ENCODE measurements around the gene CD68. TPM values are rescaled to one million over a fixed set of nuclear protein-coding genes. Genes with fewer than 3 reads are reported as not detected.
"Not testable (repeated sequence)": the region's sequence is repeated elsewhere in the genome, so short reads cannot be mapped to it uniquely, and the experiment has no call there.

Gene CD68
- total RNA-seq, 1 experiment from 2014 or later, result 6.6 TPM

DNA sequence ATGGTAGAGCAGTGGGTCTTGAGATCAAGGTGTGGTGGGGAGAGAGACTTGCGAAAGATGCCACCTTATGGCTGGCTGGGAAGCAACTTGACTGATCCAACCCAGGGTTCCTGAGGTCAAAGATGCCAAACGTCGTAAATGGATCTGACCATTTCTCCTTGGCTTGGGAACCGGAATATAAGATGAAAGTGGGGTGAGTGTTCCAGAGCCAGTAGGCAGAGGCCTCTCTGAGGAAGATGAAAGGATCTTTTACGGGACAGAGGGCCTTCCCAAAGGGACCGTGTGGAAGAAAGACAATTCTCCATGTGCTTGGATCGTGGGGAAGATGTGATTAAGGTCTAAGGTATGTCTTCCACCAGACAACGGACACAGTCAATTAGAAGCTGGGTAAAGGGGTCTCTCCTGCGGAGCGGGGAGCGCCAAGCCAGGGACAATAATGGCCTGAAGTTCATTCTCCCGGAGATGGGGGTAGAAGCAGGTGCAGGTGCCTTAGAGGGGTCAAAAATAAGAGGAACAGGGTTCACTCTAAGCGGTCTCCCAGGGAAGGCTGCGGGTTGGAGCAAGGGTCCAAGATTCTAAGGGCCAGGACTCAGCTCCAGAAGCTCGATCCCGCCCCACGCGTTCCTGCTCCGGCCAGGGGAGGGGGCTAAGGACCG is 34.5 kb downstream of the CD68 start:
- peak; percentile 35 for DNase-seq (ENCODE audit: low spot score)

DNA sequence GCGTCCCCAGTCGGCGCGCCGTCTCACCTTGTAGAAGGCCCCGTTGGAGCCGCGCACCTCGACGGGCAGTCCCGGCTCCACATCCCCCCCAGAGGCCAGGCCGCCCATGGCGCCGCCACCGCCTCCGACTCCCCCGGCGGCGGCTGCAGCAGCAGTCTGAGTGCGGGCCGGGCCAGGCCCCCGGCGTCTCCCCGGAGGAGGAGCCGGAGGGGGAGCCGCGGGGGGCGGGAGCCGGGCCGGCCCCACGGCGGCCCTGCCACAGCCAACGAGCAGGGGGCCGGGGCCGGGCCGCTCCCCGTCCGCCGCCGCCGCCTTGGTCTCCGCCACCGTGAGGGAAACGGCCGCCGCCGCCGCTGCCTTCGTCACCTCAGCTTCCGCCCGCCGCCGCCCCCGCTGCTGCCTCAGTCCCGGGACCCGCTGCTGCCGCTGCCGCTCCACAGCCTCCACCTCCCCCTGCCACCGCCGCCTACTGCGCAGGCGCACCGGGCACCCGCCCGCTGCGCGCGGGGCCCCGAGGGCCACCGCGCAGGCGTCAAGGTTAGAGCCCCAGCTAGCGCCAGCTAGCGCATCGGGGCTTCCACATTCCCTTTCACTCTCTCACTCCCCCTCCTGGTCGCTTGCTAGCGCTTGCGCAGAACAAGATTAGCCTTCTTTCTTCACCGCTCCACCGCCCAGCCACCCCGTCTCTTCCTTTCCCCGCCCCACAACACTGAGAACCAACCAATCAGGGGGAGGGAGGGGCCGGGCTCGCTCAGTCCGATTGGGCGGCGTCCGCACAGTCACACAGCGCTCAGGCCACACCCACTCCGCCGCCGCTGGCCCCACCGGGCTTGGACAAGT is 35.2 kb downstream of the CD68 start, which contains the start of gene FXR2:
Gene FXR2 (minus strand): TSS at position 473 of the 840 bp plus-strand sequence. CDS start 365 bp downstream, at position 108.
- DNase-seq (ENCODE audit: low spot score), result peak; percentile 97

DNA sequence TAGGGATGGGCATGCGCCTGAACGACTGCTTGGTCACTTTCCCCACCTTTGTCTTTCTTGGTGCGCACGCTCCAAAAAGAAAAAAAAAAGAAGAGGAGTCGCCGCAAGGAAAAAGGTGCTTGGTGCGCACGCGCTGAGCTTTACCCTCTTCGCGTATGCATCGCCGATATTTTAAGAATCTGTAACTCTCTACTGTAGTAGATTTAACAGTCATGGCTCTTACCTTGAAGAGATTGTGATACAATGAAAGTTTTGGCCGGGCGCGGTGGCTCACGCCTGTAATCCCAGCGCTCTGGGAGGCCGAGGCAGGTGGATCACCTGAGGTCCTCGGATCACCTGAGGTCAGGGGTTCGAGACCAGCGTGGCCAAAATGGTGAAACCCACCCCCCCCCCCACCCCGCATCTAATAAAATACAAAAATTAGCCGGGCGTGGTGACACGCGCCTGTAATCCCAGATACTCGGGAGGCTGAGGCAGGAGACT is 35.9 kb downstream of the CD68 start:
- no peak for DNase-seq (ENCODE audit: low spot score)

- no peak for DNase-seq (ENCODE audit: low spot score)
Measured at GRCh38 chr17:7618608-7619007, 39.2 kb downstream of the CD68 start.

GRCh38 chr17:7620835-7621234 is 41.4 kb downstream of the CD68 start:
- DNase-seq (ENCODE audit: low spot score), result no peak

- no peak for DNase-seq (ENCODE audit: low spot score)
Measured at GRCh38 chr17:7623661-7624060, 44.2 kb downstream of the CD68 start.

DNA sequence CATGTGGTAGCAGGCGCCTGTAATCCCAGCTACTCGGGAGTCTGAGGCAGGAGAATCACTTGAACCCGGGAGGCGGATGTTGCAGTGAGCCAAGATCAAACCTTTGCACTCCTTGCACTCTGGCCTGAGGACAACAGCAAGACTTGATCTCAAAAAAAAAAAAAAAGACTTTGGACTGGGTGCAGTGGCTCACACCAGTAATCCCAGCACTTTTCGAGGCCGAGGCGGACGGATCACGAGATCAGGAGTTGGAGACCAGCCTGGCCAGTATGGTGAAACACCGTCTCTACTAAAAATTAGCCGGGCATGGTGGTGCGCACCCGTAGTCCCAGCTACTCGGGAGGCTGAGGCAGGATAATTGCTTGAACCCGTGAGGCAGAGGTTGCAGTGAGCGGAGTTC is 46.3 kb downstream of the CD68 start:
- not testable (repeated sequence) for DNase-seq (ENCODE audit: low spot score)

DNA sequence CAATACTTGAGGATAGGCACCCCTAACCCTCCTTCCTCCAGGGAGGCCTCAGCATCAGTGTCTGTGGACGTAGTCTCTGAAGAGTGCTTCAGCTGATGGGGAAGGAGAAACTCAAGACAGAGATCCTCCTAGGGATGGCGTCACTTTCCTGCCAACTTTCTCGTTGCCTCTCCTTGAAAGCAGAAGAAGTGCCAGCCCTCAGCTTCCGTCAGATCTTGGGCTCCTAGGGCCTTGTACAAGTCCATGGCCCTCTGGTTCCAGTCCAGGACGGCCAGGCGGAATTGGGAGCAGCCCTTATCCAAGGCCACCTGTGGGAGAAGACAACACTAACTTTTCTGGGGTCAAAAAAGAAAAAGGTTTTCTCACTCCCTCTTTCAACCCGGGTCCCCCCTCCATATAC is 46.9 kb downstream of the CD68 start:
- DNase-seq (ENCODE audit: low spot score), result no peak

DNA sequence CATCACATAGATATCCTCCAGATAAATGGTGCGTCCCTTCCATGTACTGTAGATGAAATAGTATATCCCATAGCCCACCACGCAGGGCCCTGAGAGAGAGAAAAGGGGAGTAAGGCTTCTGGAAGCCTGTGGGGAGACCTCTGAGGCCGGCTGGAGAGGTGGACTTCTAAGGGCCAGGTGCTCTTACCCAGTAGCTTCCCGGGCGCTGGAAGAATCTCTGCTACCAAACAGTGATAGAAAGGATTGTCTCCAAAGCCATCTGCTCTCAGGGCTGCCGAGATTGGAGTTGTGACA is 47.5 kb downstream of the CD68 start:
- no peak for DNase-seq (ENCODE audit: low spot score)

DNA sequence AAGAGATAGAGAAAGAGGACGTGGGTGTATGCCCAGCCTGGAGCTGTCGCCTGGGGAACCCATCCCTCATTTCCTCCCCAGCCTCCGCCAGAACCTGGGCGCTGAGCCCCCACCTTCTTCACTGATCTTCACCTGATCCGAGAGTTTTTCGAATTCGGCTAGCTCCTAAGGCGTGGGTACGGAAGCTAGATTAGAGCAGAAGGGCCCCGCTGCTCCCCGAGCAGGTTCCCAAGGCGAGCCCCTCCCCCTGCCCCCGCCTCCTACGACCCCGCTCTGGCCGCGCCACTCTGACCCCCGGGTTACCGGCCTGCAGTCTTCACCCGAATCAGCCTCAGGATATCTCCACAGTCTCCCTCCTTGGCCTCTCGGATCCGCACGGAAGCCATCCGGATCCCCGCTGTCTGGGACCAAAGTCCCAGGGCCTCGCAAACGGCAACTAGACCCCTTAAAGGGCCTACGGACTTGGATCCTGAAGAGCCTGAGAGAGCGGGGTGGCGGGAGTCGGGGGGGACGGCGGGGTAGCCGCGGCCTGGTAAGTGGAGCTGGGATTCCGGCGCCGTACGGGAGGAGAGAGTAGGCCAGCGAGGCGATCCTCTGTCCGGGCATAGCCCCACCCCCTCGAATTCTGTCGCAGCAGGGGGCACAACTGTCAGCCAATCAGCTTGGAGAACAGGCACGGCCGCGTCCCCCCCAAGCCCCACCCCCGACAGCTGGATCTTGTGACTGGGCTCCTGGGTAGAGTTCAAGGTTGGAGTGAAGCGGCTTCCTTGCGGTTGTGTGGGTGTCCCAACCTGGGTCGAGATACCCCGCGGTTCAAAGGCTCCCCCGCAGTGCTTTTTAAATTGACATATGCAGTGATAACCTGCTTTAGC is 48.0 kb downstream of the CD68 start, which contains the start of gene SAT2:
Gene SAT2 (minus strand): TSS at position 572 of the 872 bp plus-strand sequence. CDS start 186 bp downstream, at position 386.
- DNase-seq (ENCODE audit: low spot score), result peak; percentile 55

GRCh38 chr17:7629939-7630571 is 50.6 kb downstream of the CD68 start, which contains the start of gene SHBG:
TSS of gene SHBG (plus strand) at chr17:7630135. CDS start at chr17:7630173, 38 bp downstream.
- no peak for DNase-seq (ENCODE audit: low spot score)

Small RNAs within 50 kb of the gene (small RNA-seq; reads per million reads assigned to genes)
- not detected for gene CD68
- gene RF00019, result not detected
- gene SNORA48, result not detected
- gene SNORD10, result not detected

Other genes starting within 250 kb of the CD68 start
- 0.08 TPM in 1 of 2 replicates, not detected in the other for gene ACAP1, start 243.1 kb upstream of the CD68 start, total RNA-seq (2014; rRNA removed; shearing (Covaris generic))
- 5.0 and 6.2 TPM in 2 replicates for gene KCTD11, start 227.5 kb upstream of the CD68 start, total RNA-seq (2014; rRNA removed; shearing (Covaris generic))
- not detected in 2 replicates for gene TMEM95, start 224.5 kb upstream of the CD68 start, total RNA-seq (2014; rRNA removed; shearing (Covaris generic))
- 4.8 and 9.4 TPM in 2 replicates for gene TNK1, start 198.5 kb upstream of the CD68 start, total RNA-seq (2014; rRNA removed; shearing (Covaris generic))
- 28.5 and 32.4 TPM in 2 replicates for gene PLSCR3, start 185.1 kb upstream of the CD68 start, total RNA-seq (2014; rRNA removed; shearing (Covaris generic))
- 84.6 and 111 TPM in 2 replicates for gene TMEM256, start 175.5 kb upstream of the CD68 start, total RNA-seq (2014; rRNA removed; shearing (Covaris generic))
- 2.2 and 2.7 TPM in 2 replicates for gene NLGN2, start 171.8 kb upstream of the CD68 start, total RNA-seq (2014; rRNA removed; shearing (Covaris generic))
- not detected in 2 replicates for gene SPEM1, start 159.3 kb upstream of the CD68 start, total RNA-seq (2014; rRNA removed; shearing (Covaris generic))
- gene SPEM2, start 154.0 kb upstream of the CD68 start, total RNA-seq (2014; rRNA removed; shearing (Covaris generic)), result not detected in 2 replicates
- not detected in 2 replicates for gene SPEM3, start 150.8 kb upstream of the CD68 start, total RNA-seq (2014; rRNA removed; shearing (Covaris generic))
- 11.7 and 19.4 TPM in 2 replicates for gene TMEM102, start 144.2 kb upstream of the CD68 start, total RNA-seq (2014; rRNA removed; shearing (Covaris generic))
- 0.46 and 0.52 TPM in 2 replicates for gene FGF11, start 140.1 kb upstream of the CD68 start, total RNA-seq (2014; rRNA removed; shearing (Covaris generic))
- gene CHRNB1, start 134.6 kb upstream of the CD68 start, total RNA-seq (2014; rRNA removed; shearing (Covaris generic)), result 0.83 and 1.6 TPM in 2 replicates
- gene ZBTB4, start 100.0 kb upstream of the CD68 start, total RNA-seq (2014; rRNA removed; shearing (Covaris generic)), result 8.4 and 10.0 TPM in 2 replicates
- gene SLC35G6, start 98.2 kb upstream of the CD68 start, total RNA-seq (2014; rRNA removed; shearing (Covaris generic)), result 0.28 TPM in 1 of 2 replicates, not detected in the other
- gene POLR2A, start 95.3 kb upstream of the CD68 start, total RNA-seq (2014; rRNA removed; shearing (Covaris generic)), result 26.0 and 58.6 TPM in 2 replicates
- not detected in 2 replicates for gene TNFSF12, start 30.6 kb upstream of the CD68 start, total RNA-seq (2014; rRNA removed; shearing (Covaris generic))
- gene TNFSF13, start 20.9 kb upstream of the CD68 start, total RNA-seq (2014; rRNA removed; shearing (Covaris generic)), result 15.6 and 19.1 TPM in 2 replicates
- gene SENP3, start 17.7 kb upstream of the CD68 start, total RNA-seq (2014; rRNA removed; shearing (Covaris generic)), result 73.2 and 74.3 TPM in 2 replicates
- 79.8 and 81.4 TPM in 2 replicates for gene MPDU1, start 4.2 kb downstream of the CD68 start, total RNA-seq (2014; rRNA removed; shearing (Covaris generic))
- gene SOX15, start 10.5 kb downstream of the CD68 start, total RNA-seq (2014; rRNA removed; shearing (Covaris generic)), result 0.70 TPM in 1 of 2 replicates, not detected in the other
- 23.8 and 30.3 TPM in 2 replicates for gene FXR2, start 35.3 kb downstream of the CD68 start, total RNA-seq (2014; rRNA removed; shearing (Covaris generic))
- gene SAT2, start 48.2 kb downstream of the CD68 start, total RNA-seq (2014; rRNA removed; shearing (Covaris generic)), result 3.2 and 5.4 TPM in 2 replicates
- 0.13 TPM in 1 of 2 replicates, not detected in the other for gene SHBG, start 50.5 kb downstream of the CD68 start, total RNA-seq (2014; rRNA removed; shearing (Covaris generic))
- gene ATP1B2, start 71.3 kb downstream of the CD68 start, total RNA-seq (2014; rRNA removed; shearing (Covaris generic)), result not detected in 2 replicates
- gene TP53, start 107.9 kb downstream of the CD68 start, total RNA-seq (2014; rRNA removed; shearing (Covaris generic)), result 57.1 and 61.0 TPM in 2 replicates
- 18.5 and 23.0 TPM in 2 replicates for gene WRAP53, start 108.8 kb downstream of the CD68 start, total RNA-seq (2014; rRNA removed; shearing (Covaris generic))
- not detected in 2 replicates for gene EFNB3, start 125.6 kb downstream of the CD68 start, total RNA-seq (2014; rRNA removed; shearing (Covaris generic))
- 0.21 TPM in 1 of 2 replicates, not detected in the other for gene DNAH2, start 138.1 kb downstream of the CD68 start, total RNA-seq (2014; rRNA removed; shearing (Covaris generic))

Data from HT-29 (cell line).